Esophagus squamous epithelium (tissue), 4 donors: ENCODE measurements around the gene HOXC13.

Source experiments
- CTCF ChIP-seq, 6 experiments: fragments of 450-650 bp in 4 of 6; fragments of 200-600 bp in 2 of 6; sonication (generic) in 2 of 6; IDR thresholded peaks; one replicate each; pipeline ENCODE4 v1.5.1; 2016 to 2019; ENCODE audit warnings: antibody characterized with exemption in 6 of 6, mild to moderate bottlenecking in 4 of 6, moderate library complexity in 4 of 6
- POLR2A ChIP-seq, 4 donors: fragments of 450-650 bp; IDR thresholded peaks; one replicate each; pipeline ENCODE4 v1.6.1; 2017; ENCODE audit warnings: antibody characterized with exemption in 4 of 4, mild to moderate bottlenecking in 4 of 4, moderate library complexity in 3 of 4

- TF ChIP-seq CTCF (IDR thresholded peaks at IDR 0.05) (no peak), POLR2A (IDR thresholded peaks at IDR 0.05) (no peak)
These were observed 3.1 kb downstream of the HOXC13 start for GRCh38 chr12:53941750-53942149.
